ENCODE measurements around the gene KIF26B.
"Not testable (repeated sequence)": the region's sequence is repeated elsewhere in the genome, so short reads cannot be mapped to it uniquely, and the experiment has no call there.

KIF26B gene

DNA sequence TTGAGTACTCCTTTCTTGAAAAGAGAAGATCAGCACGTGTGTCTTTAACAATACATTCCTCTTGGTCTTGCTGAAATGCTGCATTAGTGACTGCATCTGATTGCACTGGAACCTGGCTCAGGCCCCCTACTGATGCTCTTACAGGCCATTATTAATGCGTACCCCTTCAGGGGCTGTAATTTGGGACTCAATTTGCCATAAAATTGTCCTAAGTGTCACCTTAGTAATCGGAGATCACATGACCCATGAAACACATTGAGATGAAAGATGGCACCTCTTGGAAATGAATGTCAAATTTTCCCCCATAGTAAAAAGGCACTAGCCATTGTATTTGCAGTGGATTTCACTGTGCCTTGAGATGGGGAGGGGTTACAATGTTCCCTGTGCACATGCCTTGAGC is 563.3 kb downstream of the KIF26B start:
- DNase-seq = no peak

GRCh38 chr1:245718951-245719350 is 564.2 kb downstream of the KIF26B start:
- no peak for DNase-seq

GRCh38 chr1:245721488-245721887 is 566.7 kb downstream of the KIF26B start:
- DNase-seq = no peak

- DNase-seq = not testable (repeated sequence)
These were observed 573.2 kb downstream of the KIF26B start for GRCh38 chr1:245728035-245728434.

DNA sequence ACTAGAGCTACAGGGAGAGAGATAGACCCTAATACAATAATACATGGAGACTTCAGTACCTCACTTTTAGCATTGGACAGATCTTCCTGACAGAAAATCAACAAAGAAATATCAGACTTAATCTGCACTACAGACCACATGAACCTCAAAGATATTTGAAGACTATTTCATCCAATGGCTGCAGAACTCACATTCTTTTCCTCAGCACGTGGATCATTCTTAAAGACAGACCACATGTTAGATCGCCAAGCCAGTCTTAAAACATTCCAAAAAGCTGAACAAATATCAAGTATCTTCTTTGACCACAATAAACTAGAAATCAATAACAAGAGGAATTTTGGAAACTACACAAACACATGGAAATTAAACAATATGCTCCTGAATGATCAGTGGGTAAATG is 576.0 kb downstream of the KIF26B start:
- no peak for DNase-seq

DNA sequence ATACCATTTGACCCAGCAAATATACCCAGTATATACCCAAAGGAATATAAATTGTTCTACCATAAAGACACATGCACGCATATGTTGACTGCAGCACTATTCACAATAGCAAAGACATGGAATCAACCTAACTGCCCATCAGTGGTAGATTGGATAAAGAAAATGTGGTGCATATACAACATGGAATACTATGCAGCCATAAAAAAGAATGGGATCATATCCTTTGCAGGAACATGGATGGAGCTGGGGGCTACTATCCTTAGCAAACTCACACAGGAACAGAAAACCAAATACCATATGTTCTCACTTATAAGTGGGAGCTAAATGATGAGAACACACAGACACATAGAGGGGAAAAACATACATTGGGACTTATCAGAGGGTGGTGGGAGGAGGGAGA is 585.6 kb downstream of the KIF26B start:
- DNase-seq = not testable (repeated sequence)

DNA sequence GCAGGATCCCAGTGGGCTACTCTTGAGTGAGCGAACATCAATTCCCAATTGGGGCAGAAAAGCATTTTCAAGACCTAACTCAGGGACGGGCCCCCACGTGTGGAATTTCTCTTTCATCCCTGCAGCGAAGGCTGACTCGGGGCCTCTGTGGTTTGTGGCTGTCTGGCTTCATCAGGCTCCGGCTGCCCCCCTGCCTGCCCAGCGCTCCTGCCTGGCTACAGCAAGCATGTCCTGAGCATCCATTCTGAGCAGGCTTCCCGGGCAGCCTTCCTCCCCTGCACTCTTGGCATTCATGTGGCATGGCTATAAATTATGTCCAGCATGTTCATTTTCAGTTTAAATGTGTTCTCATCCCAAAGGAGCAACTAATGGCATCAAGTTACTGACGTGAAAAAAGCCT is 588.1 kb downstream of the KIF26B start:
- no peak for DNase-seq

- DNase-seq = no peak
These were observed 593.5 kb downstream of the KIF26B start for GRCh38 chr1:245748240-245748639.

DNA sequence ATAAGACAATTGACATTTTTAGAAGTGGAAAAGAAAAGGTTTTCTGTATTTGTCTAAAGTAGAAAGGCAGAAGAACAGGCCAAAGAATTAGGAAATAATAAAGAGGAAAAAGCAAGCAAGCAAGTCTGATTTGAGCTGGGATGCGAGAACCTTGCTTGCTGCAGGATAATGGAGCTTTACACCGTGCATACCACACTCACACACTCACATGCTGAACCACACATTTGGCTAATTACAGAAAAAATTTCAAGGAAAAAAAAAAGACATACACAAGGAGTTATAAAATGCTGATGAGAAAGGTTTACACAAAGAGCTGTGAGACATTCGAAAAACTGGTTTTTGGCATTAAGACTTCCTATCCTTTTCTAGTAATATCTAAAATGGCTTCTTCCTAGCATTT is 593.9 kb downstream of the KIF26B start:
- no peak for DNase-seq

GRCh38 chr1:245749053-245749452 is 594.3 kb downstream of the KIF26B start:
- no peak for DNase-seq

DNA sequence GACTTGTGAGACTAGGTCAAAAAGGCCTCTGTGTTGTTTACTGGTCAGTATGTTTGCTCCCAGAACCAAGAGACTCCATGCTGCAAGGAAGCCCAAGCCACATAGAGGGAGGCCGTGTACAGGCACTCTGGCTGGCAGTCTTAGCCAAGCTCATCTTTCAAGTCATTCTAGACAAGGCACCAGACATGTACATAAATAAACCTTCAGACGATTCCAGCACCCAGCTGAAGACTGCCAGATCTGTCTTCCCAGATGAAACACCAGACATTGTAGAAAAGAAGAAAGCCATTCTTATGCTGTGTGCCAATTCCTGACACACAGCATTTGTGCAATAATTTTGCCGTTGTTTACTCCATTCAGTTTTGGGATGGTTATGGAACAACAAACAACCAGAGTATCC is 595.5 kb downstream of the KIF26B start:
- DNase-seq = no peak

GRCh38 chr1:245751116-245751515 is 596.3 kb downstream of the KIF26B start:
- DNase-seq = no peak

GRCh38 chr1:245751726-245752470 is 597.1 kb downstream of the KIF26B start:
- no peak for DNase-seq

GRCh38 chr1:245752561-245752960 is 597.8 kb downstream of the KIF26B start:
- DNase-seq = no peak

DNA sequence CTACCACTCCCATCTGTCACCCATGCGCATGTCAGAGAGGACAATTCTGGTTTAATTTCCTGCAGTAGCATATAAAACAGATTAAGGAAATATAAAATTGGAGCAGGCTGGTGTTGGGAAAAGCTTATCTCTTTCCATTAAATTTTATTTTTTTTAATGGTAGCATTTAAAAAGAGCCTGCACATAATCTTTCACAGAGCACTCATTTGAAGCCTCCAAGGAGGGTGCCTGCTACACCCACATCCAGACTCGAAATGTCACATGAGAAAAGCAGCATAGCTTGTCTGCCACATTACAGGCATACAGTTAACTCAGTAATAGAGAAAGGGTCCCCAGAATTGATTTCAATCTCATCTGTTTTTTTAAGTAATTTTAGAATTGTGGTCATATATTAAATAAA is 599.0 kb downstream of the KIF26B start:
- no peak for DNase-seq

GRCh38 chr1:245754463-245754961 is 599.7 kb downstream of the KIF26B start:
- DNase-seq = no peak

Data from T-helper 2 cell (primary cell).